Measurements from ENCODE around the gene CGB7.

DNA sequence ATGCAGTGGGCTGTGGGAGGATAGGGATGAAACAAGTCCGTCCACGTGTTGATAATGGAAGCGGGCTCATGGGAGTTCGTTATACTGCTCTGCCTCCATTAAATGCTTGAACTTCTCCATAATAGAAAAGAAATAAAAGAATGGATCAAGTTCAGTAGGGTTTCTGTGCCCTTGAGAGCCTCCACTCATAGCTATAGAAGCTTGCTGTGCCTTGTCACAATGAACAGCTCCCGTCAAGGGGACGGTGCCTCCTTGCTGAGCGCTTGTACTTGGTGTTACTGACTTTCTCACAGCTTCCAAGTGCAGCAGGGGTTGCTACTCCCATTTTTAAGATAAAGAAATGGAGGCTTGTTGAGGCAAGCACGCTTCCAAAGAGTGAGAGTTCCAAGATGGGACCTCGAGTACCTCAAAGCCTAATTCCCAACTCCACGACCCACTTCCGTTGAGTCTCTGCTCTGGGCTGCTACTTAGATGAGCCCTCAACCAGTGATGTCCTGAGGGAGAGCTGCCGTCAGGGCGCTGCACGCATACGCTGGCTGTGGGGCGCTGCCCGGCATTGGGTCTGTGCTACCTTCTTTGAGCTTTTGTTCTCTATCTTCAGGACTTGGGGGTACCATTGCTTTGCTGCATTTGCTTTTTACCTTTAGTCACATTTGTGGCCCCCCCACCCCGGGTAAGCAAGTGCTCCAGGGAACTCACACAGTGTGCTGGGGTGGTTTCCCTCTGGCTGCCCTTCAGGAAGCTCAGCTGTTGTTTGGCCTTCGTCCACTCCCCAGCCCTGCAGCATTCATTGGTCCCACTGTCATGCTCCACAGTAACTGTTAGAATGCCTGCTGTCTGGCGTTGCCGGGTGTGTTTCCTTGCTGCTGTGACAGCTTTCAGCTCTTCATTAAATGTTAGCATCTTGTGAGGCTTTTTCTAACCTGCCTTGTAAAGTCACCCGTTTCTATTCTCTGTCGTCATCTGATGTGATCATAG lies 37.2 kb upstream of the CGB7 start:
- TF ChIP-seq, protein P1, sequence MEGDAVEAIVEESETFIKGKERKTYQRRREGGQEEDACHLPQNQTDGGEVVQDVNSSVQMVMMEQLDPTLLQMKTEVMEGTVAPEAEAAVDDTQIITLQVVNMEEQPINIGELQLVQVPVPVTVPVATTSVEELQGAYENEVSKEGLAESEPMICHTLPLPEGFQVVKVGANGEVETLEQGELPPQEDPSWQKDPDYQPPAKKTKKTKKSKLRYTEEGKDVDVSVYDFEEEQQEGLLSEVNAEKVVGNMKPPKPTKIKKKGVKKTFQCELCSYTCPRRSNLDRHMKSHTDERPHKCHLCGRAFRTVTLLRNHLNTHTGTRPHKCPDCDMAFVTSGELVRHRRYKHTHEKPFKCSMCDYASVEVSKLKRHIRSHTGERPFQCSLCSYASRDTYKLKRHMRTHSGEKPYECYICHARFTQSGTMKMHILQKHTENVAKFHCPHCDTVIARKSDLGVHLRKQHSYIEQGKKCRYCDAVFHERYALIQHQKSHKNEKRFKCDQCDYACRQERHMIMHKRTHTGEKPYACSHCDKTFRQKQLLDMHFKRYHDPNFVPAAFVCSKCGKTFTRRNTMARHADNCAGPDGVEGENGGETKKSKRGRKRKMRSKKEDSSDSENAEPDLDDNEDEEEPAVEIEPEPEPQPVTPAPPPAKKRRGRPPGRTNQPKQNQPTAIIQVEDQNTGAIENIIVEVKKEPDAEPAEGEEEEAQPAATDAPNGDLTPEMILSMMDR (conservative IDR thresholded peaks at IDR 0.05; ENCODE audit: low read depth, low read length), result no peak
- no peak for TF ChIP-seq EZH2phosphoT487 (IDR thresholded peaks at IDR 0.05; ENCODE audit: borderline replicate concordance, low read length)
